GM18858 (cell line): ENCODE results near the gene PDE4B.
"Not testable (repeated sequence)": the region's sequence is repeated elsewhere in the genome, so short reads cannot be mapped to it uniquely, and the experiment has no call there.

Experiments used
- ATAC-seq: cut with Tn5 transposase; IDR thresholded peaks from one replicate; pipeline ENCODE4 v1.9.1; 2021; ENCODE audit not compliant: unreplicated experiment

The PDE4B gene

DNA sequence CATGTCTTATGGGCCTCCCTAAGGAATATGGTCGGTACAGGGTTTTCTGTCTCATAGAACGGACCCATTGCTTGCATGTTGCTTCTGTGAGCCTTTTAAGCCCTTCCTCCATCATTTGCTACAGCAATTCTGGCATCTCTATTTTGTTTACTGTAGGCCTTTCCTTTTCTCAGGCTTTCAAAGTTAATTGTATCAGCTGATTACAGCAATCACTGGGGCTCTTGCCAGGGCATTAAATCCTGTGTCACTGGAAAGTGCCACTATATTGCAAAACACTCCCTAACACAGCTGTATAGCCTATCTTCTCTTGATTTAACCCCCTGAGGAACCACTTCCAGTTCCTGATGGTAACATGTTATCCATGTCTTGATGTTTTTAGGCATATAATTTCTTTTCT lies 156.5 kb downstream of the PDE4B start:
- ATAC-seq, result no peak

DNA sequence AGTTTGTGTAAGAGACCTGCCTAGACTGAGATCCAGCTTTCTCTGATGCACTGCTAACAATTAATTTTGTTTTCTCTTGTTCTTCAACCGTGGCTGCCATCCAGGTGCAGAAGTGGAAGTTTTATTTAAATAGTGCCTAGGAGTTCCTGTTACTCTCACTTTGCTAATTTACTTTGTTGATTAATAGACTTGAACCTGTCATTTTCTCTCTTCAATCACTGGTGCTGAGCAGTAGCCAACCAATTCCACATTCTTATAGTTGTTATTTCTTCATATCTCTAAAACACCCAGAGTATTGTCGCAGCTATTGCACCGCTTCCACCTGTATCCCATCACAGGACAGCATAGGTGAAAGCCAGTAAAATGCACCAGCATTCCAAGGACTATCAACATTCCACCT lies 157.2 kb downstream of the PDE4B start:
- no peak for ATAC-seq

GRCh38 chr1:65952696-65953095 lies 160.0 kb downstream of the PDE4B start:
- no peak for ATAC-seq

DNA sequence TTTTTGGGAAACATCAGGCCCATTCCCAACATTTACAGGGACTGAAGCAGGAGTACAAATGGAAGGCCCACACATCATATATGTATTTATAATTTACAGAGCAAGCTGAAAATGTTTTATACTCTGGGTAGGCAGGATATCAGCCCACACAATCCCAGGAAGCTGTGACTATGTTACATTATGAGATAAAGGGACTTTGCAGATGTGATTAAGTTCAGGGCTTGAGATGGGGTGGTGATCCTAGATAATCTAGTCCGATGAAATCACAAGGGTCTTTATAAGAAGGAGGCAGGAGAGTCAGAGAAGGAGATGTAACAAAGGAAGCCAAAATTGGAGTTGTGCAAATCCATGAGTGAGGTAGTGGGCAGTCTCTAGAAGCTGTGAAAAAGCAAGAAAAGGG lies 160.5 kb downstream of the PDE4B start:
- ATAC-seq, result no peak

DNA sequence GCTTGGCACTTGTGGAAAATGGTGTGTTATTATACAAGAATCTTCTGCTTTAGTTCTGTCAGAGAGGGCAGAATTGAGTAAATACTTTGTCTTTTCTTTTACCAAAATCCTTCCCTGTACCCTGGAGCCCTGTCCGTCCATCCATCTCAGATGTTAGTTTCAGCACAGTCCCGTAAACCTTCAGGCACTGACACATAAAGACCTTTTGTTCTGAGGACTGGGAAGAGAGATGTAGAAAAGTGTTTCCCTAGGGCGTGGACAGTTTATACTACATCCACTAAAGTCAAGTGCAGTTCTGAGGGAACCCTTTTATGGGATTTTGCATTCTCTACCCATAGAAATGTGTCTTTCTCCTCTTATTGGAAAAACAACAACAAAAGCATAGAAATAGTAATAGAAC lies 162.4 kb downstream of the PDE4B start:
- ATAC-seq, result no peak

- ATAC-seq, result no peak
Measured at GRCh38 chr1:65955503-65955902, 162.8 kb downstream of the PDE4B start.

DNA sequence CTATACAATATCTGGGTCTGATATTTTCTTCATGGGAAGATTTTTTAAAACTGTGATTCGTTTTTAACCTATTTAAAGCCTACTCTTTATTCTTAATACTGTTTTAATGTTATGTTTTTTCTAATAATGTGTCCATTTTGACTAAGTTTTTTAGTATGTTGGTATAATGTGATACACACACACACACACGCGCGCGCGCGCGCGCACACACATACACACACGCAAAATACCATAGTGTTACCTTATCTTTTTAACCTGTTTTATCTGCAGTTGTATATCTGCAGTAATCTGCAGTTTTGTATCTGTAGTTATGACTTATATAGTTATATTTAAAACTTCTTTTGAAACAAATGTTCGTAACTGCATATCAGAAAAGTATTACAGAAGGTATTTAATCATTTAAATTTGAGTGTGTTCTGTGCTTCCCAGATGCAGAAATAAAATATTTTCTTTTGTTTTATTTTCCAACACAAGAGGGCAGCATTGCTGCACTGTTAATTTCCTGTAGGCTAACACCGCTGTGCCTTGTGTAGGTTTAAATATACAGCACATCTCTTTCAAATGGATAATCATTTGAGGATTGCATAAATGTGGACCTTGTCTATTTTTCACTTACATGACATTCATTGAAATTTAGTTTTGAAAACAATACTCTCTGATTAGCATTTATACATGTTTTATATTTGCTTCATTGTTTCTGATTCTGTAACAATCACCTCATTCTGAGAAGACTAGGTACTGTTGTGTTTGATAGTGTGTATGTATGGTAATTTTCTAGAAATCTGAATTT lies 166.1 kb downstream of the PDE4B start:
- ATAC-seq, result peak; percentile 79

DNA sequence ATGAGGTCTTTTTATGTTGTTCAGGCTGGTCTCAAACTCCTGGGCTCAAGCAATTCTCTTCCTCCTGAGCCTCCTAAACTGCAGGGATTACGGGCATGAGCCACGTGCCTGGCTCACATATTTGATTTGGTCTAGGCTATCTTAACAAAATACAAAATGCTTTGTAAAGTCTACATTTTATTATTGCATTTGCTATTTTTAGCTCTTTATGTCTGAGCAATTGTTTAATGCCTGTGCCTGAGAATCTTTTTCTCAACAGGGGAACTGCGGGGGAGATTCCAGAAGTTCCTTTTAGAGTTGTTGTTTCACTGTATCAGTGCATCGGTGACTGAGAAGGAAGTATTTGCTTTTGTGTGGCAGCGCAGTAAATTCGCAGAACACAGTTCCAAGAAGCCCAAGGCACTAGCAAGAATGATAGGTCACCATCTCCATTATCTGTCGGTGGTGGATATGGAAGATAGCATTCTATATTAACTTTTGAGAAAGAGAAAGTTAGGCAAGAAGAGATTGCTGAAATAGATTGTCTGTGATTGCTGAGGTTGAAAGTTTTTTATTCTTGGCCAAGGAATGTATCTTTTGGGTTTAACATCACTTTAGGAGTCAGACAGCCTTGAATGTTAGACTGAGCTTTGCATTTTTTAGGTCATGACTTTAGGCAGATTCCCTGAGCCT lies 167.3 kb downstream of the PDE4B start:
- no peak for ATAC-seq

DNA sequence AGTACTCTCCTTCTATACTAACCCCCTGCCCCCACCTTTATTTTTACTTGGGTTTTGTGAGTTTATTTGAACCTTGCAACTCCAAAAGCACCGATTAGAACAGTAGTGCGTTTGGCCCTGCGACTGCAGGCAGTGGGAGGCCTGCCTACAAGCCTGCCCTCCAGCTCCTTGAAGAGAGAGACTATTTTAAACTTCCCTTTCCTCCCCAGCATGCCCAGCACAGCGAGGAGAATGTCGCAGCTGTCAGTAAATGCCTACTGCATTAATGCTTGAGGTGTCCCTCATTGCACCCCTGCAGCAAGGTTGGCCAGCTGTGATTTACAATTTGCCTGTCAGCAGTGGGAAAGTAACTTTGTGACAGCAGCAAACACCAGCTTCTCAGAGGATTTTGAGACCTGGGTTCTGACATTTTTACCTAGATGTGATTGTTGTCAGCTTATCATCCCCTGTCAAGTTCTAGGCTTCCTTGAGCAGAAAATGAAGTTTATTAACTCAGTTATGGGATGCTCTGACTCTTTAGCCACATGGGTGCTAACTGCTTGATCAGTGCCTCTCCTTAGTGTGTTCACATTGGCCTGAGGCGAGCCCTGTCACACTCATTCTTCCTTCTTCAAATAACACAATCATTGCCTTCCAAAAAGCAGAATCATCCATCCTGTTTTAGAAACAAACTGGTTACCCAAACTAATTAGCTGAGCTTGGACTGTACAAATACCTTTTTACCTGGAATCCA lies 170.6 kb downstream of the PDE4B start:
- no peak for ATAC-seq

- no peak for ATAC-seq
Measured at GRCh38 chr1:65964123-65964522, 171.4 kb downstream of the PDE4B start.

DNA sequence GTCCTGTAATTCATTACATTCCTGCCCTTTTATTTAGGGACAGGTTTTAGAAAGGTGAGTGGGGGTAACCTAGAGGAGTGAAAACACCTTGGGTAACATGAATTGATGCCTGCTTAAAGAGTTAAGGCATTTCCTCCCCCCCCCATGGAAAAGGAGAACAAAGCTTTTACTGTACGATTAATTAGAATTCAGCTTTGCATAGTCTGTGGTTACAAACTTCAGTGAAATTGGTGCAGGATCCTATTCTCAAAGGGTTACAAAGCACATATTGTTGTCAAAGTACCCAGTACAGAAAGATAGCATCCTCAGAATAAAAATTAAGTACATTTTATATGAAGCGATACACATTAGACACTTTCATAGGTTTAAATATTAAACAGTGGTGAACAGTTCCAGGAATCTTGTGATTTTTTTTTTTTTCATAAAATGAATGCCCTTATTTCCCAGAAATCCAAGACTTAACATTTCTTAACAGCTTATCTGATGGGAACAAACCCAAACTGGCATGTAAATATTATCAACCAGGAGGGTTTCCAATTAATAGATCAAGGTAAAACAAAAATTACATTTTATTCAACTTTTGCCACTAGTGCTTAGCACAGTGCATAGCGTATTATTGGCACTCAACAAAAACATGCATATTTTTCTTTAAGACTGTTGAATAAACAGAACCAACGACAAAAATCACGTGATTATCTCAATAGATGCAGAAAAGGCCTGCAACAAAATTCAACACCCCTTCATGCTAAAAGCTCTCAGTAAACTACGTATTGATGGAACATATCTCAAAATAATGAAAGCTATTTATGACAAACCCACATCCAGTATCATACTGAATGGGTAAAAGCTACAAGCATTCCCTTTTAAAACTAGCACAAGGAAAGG lies 172.7 kb downstream of the PDE4B start:
- no peak for ATAC-seq

DNA sequence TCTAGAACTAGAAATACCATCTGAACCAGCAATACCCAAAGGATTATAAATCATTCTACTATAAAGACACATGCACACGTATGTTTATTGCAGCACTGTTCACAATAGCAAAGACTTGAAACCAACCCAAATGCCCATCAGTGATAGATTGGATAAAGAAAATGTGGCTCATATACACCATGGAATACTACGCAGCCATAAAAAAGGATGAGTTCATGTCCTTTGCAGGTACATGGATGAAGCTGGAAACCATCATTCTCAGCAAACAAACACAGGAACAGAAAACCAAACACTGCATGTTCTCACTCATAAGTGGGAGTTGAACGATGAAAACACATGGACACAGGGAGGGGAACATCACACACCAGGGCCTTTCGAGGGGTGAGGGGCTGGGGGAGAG lies 174.8 kb downstream of the PDE4B start:
- ATAC-seq, result not testable (repeated sequence)

DNA sequence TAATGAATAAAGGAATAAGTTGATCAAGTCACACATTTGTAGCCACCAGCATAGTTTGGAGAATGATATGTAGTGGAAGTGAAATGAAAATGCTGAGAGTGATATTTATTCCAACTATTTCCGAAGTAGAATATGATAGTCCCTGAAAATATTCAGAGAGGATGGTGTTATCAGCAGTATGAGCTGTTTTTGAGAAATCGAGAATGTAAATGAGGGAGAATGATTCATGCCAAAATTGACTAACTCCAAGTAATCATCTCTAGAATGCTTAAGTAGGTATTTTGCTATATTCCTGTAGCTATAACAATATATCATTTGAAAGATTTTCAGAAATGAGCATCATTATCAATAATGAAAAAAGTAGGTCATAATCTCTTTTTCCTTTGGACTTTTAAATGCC lies 178.9 kb downstream of the PDE4B start:
- ATAC-seq, result no peak

DNA sequence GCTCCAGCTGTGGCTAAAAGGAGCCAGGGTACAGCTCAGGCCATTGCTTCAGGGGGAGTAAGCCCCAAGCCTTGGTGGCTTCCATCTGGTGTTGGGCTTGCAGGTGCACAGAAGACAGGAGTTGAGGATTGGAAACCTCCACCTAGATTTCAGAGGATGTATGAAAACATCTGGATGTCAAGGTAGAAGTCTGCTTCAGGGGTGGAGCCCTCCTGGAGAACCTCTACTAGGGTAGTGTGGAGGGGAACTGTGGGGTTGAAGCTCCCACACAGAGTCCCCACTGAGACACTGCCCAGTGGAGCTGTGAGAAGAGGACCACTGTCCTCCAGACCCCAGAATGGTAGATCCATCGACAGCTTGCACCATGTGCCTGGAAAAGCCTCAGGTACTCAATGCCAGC lies 183.0 kb downstream of the PDE4B start:
- ATAC-seq, result no peak

DNA sequence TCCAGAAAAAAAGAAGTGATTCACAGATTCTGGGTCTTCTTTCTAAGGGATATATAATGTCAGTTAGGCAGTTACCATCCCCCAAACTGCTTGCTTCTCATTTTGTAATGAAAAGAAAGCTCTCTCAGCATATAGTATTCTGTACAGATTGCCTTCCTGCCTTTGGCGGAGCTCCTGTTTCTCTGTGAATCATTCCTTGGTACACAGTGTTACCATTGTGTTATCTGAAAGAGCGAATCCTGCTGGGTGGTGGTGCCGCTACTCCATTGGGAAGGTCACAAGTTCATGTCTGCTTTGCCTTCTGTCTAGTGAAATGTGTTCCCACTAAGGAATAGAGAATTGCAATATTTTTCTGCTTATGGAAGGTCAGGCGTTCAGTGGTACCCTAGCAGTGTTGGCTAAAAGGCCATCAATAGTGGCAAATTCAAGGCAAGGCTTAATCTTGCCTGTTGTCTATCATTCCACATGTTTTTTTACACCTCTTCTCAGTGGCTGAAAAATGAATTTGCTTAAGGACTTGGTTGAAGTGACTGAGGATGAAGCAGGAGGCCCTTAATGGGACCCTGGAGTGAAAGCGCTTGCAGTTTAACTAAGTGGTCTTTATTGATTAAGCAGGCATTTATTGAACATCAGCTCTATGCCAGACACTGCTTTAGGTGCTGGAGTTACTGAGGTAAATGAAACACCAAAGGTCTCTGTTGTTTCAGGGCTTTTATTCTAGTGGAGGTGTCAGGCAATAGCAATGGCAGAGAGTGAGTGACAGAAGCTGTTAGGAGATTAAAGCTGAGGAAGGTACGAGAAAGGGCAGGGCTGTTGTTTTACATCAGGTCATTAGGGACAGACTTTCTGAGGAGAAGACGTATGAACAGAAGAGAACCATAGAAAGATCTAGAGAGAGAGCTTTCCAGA lies 186.7 kb downstream of the PDE4B start:
- ATAC-seq, result no peak

DNA sequence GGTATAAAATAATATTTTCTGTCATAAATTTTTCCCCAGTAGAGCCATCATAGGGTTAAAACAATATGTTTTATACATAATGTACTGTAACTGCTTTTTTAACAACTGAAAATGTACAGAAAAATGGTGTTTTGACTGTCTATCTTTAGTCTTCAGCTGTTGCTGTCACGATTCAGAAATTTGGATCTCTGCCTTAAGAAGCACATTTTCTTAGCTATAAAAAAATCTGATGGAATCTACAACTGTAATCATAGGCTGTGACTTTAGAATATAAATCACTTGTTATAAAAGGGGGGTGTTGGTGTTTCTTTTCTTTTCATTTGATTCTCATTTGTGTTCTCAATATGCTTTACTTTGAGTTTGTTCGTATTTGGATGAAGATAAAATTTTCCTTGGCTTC lies 187.5 kb downstream of the PDE4B start:
- ATAC-seq, result no peak

GRCh38 chr1:65983500-65983899 lies 190.8 kb downstream of the PDE4B start:
- ATAC-seq, result no peak

DNA sequence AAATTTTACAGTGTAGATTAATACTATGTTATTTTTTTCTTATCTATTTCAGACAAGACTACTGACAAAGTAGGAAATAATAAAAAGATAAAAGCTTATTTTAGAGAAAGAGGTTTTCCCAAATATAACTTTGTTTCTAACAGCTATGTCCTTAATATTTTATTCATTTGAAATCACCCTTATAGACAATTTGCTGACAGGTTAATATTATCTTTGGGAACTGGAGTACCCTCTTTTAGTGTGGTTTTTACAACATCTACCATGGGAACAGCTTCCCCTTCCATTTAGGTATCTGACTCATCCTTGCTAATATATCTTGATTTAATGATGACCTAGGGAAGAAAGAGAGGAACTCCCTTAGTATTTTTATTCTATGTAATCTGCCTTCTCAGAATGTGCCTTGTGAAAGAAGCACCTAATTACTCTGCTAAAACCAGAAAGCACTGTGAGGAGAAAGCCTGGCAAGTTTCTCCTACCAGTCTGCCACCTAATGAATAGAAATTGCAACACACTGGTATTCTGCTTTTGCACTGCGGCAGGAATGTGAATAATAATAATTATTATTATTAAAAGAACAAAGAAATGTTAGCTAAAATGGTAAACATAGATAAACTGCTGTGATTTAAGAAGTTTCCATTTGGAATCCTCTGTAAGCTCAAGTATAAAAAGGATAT lies 192.8 kb downstream of the PDE4B start:
- ATAC-seq, result no peak

- no peak for ATAC-seq
Measured at GRCh38 chr1:65986146-65986545, 193.5 kb downstream of the PDE4B start.
